ENCODE measurements around the gene TMEM59L. TPM values are rescaled to one million over a fixed set of nuclear protein-coding genes. Genes with fewer than 3 reads are reported as not detected.

Gene TMEM59L
- total and polyA plus RNA-seq, 2 of the 13 experiments (the other 11 are each of a cell fraction or from before 2014, with no cell fraction given): 0.97 to 5.5 TPM

DNA sequence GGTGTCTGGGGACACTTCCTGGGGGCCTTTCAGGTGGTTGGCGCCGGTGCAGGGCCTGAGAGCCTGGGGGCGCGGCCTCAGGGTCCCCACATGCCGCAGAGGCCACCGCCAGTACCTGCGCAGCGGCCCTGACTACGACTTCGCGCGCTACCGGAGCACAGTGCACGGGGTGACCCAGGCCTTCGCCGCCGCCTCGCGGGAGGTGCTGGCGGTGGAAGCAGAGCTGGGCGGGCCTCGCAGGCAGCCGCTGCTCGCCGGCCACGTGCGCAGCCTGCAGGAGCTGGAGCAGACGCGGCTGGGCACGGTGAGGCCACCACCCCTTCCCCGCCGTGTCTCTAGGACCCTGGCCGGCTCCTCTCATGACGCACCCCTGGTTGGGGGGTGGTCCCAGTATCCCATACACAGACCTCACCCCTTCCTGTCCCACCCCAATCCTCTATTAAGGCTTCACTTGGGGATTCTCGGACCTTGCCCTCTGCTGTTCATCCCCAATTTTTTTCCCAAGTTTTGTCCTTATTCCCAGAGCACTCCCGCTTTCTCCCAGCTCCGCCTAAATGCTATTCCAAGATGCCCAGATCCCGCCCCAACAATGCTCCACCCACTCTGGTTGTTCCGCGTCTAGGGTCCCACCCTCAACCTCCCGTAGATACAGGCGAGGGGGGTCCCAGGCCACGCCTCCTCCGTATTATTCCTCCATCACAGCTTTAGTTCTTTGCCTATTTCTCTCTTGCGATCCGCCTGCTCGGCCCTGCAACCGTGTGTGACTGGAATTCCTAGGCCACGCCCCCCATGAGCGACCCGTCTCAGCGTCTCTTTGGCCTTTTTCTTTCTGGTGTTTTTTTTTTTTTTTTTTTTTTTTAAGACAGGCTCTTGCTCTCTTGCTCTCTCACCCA lies 23.0 kb upstream of the TMEM59L start (continued):
- peak; percentile 94 for TF ChIP-seq ZNF607 (CRISPR knock-in tag; IDR thresholded peaks at IDR 0.05; ENCODE audit: borderline replicate concordance)
- TF ChIP-seq FOXC1 (CRISPR knock-in tag; IDR thresholded peaks at IDR 0.05; ENCODE audit: borderline replicate concordance): peak; percentile 94
- 0 out of 2 replicates have a peak, but pooled peaks have one; percentile 9 for TF ChIP-seq ZNF713 (CRISPR knock-in tag; IDR thresholded peaks at IDR 0.05)
- peak; percentile 53 for TF ChIP-seq BHLHE40 (IDR thresholded peaks at IDR 0.05; ENCODE audit: low read length)
- peak; percentile 83; the same call in 1 of the 2 replicates for TF ChIP-seq ZNF33B (CRISPR knock-in tag; IDR thresholded peaks at IDR 0.05)
- peak; percentile 53; the same call in 1 of the 2 replicates for TF ChIP-seq JUNB (CRISPR knock-in tag; IDR thresholded peaks at IDR 0.05; ENCODE audit: borderline replicate concordance)
- peak; percentile 96 for TF ChIP-seq ZNF251 (CRISPR knock-in tag; IDR thresholded peaks at IDR 0.05)
- TF ChIP-seq, protein P1, sequence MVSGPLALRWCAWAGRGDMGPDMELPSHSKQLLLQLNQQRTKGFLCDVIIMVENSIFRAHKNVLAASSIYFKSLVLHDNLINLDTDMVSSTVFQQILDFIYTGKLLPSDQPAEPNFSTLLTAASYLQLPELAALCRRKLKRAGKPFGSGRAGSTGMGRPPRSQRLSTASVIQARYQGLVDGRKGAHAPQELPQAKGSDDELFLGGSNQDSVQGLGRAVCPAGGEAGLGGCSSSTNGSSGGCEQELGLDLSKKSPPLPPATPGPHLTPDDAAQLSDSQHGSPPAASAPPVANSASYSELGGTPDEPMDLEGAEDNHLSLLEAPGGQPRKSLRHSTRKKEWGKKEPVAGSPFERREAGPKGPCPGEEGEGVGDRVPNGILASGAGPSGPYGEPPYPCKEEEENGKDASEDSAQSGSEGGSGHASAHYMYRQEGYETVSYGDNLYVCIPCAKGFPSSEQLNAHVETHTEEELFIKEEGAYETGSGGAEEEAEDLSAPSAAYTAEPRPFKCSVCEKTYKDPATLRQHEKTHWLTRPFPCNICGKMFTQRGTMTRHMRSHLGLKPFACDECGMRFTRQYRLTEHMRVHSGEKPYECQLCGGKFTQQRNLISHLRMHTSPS (CRISPR knock-in tag; IDR thresholded peaks at IDR 0.05; ENCODE audit: low read depth): peak; percentile 74; the same call in 1 of the 2 replicates
- TF ChIP-seq NAIF1 (CRISPR knock-in tag; IDR thresholded peaks at IDR 0.05; ENCODE audit: borderline replicate concordance): no peak; the same call in 1 of the 2 replicates
- TF ChIP-seq SUZ12 (IDR thresholded peaks at IDR 0.05; ENCODE audit: low read depth, low read length): no peak
- TF ChIP-seq, protein P2, sequence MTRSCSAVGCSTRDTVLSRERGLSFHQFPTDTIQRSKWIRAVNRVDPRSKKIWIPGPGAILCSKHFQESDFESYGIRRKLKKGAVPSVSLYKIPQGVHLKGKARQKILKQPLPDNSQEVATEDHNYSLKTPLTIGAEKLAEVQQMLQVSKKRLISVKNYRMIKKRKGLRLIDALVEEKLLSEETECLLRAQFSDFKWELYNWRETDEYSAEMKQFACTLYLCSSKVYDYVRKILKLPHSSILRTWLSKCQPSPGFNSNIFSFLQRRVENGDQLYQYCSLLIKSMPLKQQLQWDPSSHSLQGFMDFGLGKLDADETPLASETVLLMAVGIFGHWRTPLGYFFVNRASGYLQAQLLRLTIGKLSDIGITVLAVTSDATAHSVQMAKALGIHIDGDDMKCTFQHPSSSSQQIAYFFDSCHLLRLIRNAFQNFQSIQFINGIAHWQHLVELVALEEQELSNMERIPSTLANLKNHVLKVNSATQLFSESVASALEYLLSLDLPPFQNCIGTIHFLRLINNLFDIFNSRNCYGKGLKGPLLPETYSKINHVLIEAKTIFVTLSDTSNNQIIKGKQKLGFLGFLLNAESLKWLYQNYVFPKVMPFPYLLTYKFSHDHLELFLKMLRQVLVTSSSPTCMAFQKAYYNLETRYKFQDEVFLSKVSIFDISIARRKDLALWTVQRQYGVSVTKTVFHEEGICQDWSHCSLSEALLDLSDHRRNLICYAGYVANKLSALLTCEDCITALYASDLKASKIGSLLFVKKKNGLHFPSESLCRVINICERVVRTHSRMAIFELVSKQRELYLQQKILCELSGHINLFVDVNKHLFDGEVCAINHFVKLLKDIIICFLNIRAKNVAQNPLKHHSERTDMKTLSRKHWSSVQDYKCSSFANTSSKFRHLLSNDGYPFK (CRISPR knock-in tag; IDR thresholded peaks at IDR 0.05; ENCODE audit: borderline replicate concordance): peak; percentile 48; the same call in 1 of the 2 replicates
- TF ChIP-seq, protein P3, sequence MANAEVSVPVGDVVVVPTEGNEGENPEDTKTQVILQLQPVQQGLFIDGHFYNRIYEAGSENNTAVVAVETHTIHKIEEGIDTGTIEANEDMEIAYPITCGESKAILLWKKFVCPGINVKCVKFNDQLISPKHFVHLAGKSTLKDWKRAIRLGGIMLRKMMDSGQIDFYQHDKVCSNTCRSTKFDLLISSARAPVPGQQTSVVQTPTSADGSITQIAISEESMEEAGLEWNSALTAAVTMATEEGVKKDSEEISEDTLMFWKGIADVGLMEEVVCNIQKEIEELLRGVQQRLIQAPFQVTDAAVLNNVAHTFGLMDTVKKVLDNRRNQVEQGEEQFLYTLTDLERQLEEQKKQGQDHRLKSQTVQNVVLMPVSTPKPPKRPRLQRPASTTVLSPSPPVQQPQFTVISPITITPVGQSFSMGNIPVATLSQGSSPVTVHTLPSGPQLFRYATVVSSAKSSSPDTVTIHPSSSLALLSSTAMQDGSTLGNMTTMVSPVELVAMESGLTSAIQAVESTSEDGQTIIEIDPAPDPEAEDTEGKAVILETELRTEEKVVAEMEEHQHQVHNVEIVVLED (CRISPR knock-in tag; IDR thresholded peaks at IDR 0.05; ENCODE audit: borderline replicate concordance): no peak; the same call in 1 of the 2 replicates
- TF ChIP-seq, protein P4, sequence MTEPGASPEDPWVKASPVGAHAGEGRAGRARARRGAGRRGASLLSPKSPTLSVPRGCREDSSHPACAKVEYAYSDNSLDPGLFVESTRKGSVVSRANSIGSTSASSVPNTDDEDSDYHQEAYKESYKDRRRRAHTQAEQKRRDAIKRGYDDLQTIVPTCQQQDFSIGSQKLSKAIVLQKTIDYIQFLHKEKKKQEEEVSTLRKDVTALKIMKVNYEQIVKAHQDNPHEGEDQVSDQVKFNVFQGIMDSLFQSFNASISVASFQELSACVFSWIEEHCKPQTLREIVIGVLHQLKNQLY (CRISPR knock-in tag; IDR thresholded peaks at IDR 0.05): no peak
- TF ChIP-seq, protein P5, sequence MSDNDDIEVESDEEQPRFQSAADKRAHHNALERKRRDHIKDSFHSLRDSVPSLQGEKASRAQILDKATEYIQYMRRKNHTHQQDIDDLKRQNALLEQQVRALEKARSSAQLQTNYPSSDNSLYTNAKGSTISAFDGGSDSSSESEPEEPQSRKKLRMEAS (IDR thresholded peaks at IDR 0.05): peak; percentile 99
- TF ChIP-seq CENPX (CRISPR knock-in tag; IDR thresholded peaks at IDR 0.05): no peak
- TF ChIP-seq ZNF317 (CRISPR knock-in tag; IDR thresholded peaks at IDR 0.05): peak; percentile 66; the same call in 1 of the 2 replicates
- no peak; the same call in 1 of the 2 replicates for TF ChIP-seq ZNF614 (CRISPR knock-in tag; IDR thresholded peaks at IDR 0.05; ENCODE audit: borderline replicate concordance)
- TF ChIP-seq, protein P6, sequence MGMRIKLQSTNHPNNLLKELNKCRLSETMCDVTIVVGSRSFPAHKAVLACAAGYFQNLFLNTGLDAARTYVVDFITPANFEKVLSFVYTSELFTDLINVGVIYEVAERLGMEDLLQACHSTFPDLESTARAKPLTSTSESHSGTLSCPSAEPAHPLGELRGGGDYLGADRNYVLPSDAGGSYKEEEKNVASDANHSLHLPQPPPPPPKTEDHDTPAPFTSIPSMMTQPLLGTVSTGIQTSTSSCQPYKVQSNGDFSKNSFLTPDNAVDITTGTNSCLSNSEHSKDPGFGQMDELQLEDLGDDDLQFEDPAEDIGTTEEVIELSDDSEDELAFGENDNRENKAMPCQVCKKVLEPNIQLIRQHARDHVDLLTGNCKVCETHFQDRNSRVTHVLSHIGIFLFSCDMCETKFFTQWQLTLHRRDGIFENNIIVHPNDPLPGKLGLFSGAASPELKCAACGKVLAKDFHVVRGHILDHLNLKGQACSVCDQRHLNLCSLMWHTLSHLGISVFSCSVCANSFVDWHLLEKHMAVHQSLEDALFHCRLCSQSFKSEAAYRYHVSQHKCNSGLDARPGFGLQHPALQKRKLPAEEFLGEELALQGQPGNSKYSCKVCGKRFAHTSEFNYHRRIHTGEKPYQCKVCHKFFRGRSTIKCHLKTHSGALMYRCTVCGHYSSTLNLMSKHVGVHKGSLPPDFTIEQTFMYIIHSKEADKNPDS (CRISPR knock-in tag; IDR thresholded peaks at IDR 0.05): no peak
